Activated CD4-positive, alpha-beta T cell treated with anti-CD3 and anti-CD28 coated beads, Interleukin-2, Interleukin-6, amounts not matched to agents 100 ng/mL and 50 ng/mL, durations not matched to agents 16 hours and 8 hours (primary cell): Measurements from ENCODE around the gene IQSEC1.

Experiments
- DNase-seq: peaks from one replicate; pipeline ENCODE4 v3.0.0-alpha.2; 2020

IQSEC1 gene

GRCh38 chr3:12996181-12996506 is 77.1 kb downstream of the IQSEC1 start:
- DNase-seq, result no peak

- no peak for DNase-seq
Measured at GRCh38 chr3:12995389-12996180, 77.6 kb downstream of the IQSEC1 start.

GRCh38 chr3:12994607-12995388 is 78.4 kb downstream of the IQSEC1 start:
- peak; percentile 91 for DNase-seq

- DNase-seq, result peak; percentile 36
Measured at GRCh38 chr3:12994357-12994606, 78.9 kb downstream of the IQSEC1 start.

- no peak for DNase-seq
Measured at GRCh38 chr3:12993517-12994356, 79.5 kb downstream of the IQSEC1 start.

- DNase-seq, result no peak
Measured at GRCh38 chr3:12992629-12993516, 80.4 kb downstream of the IQSEC1 start.

- DNase-seq, result no peak
Measured at GRCh38 chr3:12991861-12992281, 81.4 kb downstream of the IQSEC1 start.

- DNase-seq, result no peak
Measured at GRCh38 chr3:12991481-12991837, 81.8 kb downstream of the IQSEC1 start.

- DNase-seq, result no peak
Measured at GRCh38 chr3:12990781-12991480, 82.3 kb downstream of the IQSEC1 start.

GRCh38 chr3:12990306-12990705 is 82.9 kb downstream of the IQSEC1 start:
- no peak for DNase-seq

- no peak for DNase-seq
Measured at GRCh38 chr3:12988728-12989454, 84.3 kb downstream of the IQSEC1 start.

GRCh38 chr3:12987602-12988001 is 85.6 kb downstream of the IQSEC1 start:
- no peak for DNase-seq

GRCh38 chr3:12986986-12987385 is 86.2 kb downstream of the IQSEC1 start:
- DNase-seq, result no peak

GRCh38 chr3:12986521-12986920 is 86.7 kb downstream of the IQSEC1 start:
- no peak for DNase-seq

GRCh38 chr3:12986031-12986430 is 87.2 kb downstream of the IQSEC1 start:
- DNase-seq, result no peak

GRCh38 chr3:12985148-12985547 is 88.1 kb downstream of the IQSEC1 start:
- no peak for DNase-seq

- DNase-seq, result peak; percentile 81
Measured at GRCh38 chr3:12984023-12984823, 89.0 kb downstream of the IQSEC1 start.

- no peak for DNase-seq
Measured at GRCh38 chr3:12983319-12983718, 89.9 kb downstream of the IQSEC1 start.

GRCh38 chr3:12982619-12983101 is 90.6 kb downstream of the IQSEC1 start:
- peak; percentile 27 for DNase-seq
